ENCODE measurements around the gene PFN4. TPM values are rescaled to one million over a fixed set of nuclear protein-coding genes. Genes with fewer than 3 reads are reported as not detected.
A peak's percentile ranks its signal among the peaks of the same experiment; 100 is the strongest.
"Not testable (repeated sequence)": the region's sequence is repeated elsewhere in the genome, so short reads cannot be mapped to it uniquely, and the experiment has no call there.

The PFN4 gene
- total RNA-seq, 1 donor from 2014 or later, result 1.2 TPM

- no peak for DNase-seq (ENCODE audit: low spot score)
These were observed 11.7 kb downstream of the PFN4 start for GRCh38 chr2:24111407-24111901.

- no peak for DNase-seq (ENCODE audit: low spot score)
These were observed 12.4 kb downstream of the PFN4 start for GRCh38 chr2:24110660-24111303.

GRCh38 chr2:24109431-24109830 lies 13.7 kb downstream of the PFN4 start:
- not testable (repeated sequence) for DNase-seq (ENCODE audit: low spot score)

GRCh38 chr2:24107336-24107735 lies 15.8 kb downstream of the PFN4 start:
- no peak for DNase-seq (ENCODE audit: low spot score)

GRCh38 chr2:24106786-24107185 lies 16.3 kb downstream of the PFN4 start:
- DNase-seq (ENCODE audit: low spot score), result no peak

- DNase-seq (ENCODE audit: low spot score), result no peak
These were observed 17.3 kb downstream of the PFN4 start for GRCh38 chr2:24105816-24106215.

GRCh38 chr2:24104906-24105305 lies 18.2 kb downstream of the PFN4 start:
- DNase-seq (ENCODE audit: low spot score), result no peak

GRCh38 chr2:24104110-24104650 lies 19.0 kb downstream of the PFN4 start:
- DNase-seq (ENCODE audit: low spot score), result no peak

- DNase-seq (ENCODE audit: low spot score), result no peak
These were observed 20.5 kb downstream of the PFN4 start for GRCh38 chr2:24102677-24103076.

GRCh38 chr2:24101992-24102391 lies 21.1 kb downstream of the PFN4 start:
- DNase-seq (ENCODE audit: low spot score), result no peak

- DNase-seq (ENCODE audit: low spot score), result not testable (repeated sequence)
These were observed 22.4 kb downstream of the PFN4 start for GRCh38 chr2:24100732-24101131.

GRCh38 chr2:24095171-24095677 lies 27.9 kb downstream of the PFN4 start:
- not testable (repeated sequence) for DNase-seq (ENCODE audit: low spot score)

GRCh38 chr2:24093270-24093669 lies 29.9 kb downstream of the PFN4 start:
- DNase-seq (ENCODE audit: low spot score), result not testable (repeated sequence)

- no peak for DNase-seq (ENCODE audit: low spot score)
These were observed 34.2 kb downstream of the PFN4 start for GRCh38 chr2:24088821-24089359.

- DNase-seq (ENCODE audit: low spot score), result no peak
These were observed 36.1 kb downstream of the PFN4 start for GRCh38 chr2:24087032-24087431.

GRCh38 chr2:24086241-24086640 lies 36.9 kb downstream of the PFN4 start:
- DNase-seq (ENCODE audit: low spot score), result no peak

- no peak for DNase-seq (ENCODE audit: low spot score)
These were observed 38.0 kb downstream of the PFN4 start for GRCh38 chr2:24085200-24085489.

- peak; percentile 91 for DNase-seq (ENCODE audit: low spot score)
These were observed 38.5 kb downstream of the PFN4 start, which contains the start of gene TP53I3 for GRCh38 chr2:24084386-24085199. Gene TP53I3, minus strand, starts transcription at chr2:24084834. Its CDS starts 508 bp downstream, at chr2:24084326.

GRCh38 chr2:24083567-24084385 lies 39.4 kb downstream of the PFN4 start:
- DNase-seq (ENCODE audit: low spot score), result peak; percentile 81

- no peak for DNase-seq (ENCODE audit: low spot score)
These were observed 40.2 kb downstream of the PFN4 start for GRCh38 chr2:24082787-24083566.

GRCh38 chr2:24080701-24081100 lies 42.4 kb downstream of the PFN4 start:
- no peak for DNase-seq (ENCODE audit: low spot score)
